Central memory CD8-positive, alpha-beta T cell (primary cell): ENCODE results near the gene ATG16L2.

ENCODE experiments used
- ATAC-seq: fragments of 150-1000 bp; cut with Tn5 transposase; replicated peaks from 2 replicates; pipeline ENCODE4 v1.10.0; 2022; ENCODE audit warnings: mild to moderate bottlenecking, moderate FRiP score, moderate number of reproducible peaks; ENCODE audit not compliant: poor library complexity, severe bottlenecking; ENCODE audit errors: extremely low read depth
- DNase-seq, 2 donors: peaks; one replicate each; pipeline ENCODE4 v3.0.0; 2021; ENCODE audit warnings: low spot score in 2 of 2
- H3K27ac Mint-ChIP-seq: one replicate; pipeline ENCODE4 v1.8.0; 2022; ENCODE audit warnings: low read depth, mild to moderate bottlenecking, moderate library complexity, mixed read lengths
- H3K27me3 Mint-ChIP-seq: one replicate; pipeline ENCODE4 v1.8.0; 2022; ENCODE audit warnings: mixed read lengths
- H3K36me3 Mint-ChIP-seq: one replicate; pipeline ENCODE4 v1.8.0; 2022; ENCODE audit warnings: mild to moderate bottlenecking, moderate library complexity, mixed read lengths; ENCODE audit not compliant: insufficient read depth
- H3K4me1 Mint-ChIP-seq: one replicate; pipeline ENCODE4 v1.8.0; 2022; ENCODE audit warnings: mixed read lengths
- H3K4me3 Mint-ChIP-seq: one replicate; pipeline ENCODE4 v1.8.0; 2022; ENCODE audit warnings: mild to moderate bottlenecking, moderate library complexity, mixed read lengths
- H3K9me3 Mint-ChIP-seq: one replicate; pipeline ENCODE4 v1.8.0; 2022; ENCODE audit warnings: mixed read lengths

The ATG16L2 gene

GRCh38 chr11:72775288-72776110 lies 38.7 kb upstream of the ATG16L2 start:
- Mint-ChIP-seq H3K4me3 (no peak overlapping the region), H3K27me3 (no peaks in the 10 kb centered on the region), H3K9me3 (no peaks in the 10 kb centered on the region), H3K27ac (no peak overlapping the region), H3K36me3 (no peaks in the 10 kb centered on the region), H3K4me1 (peaks cover 36% of the 10 kb centered on the region)
- ATAC-seq (no peak), DNase-seq (no peak)

- Mint-ChIP-seq H3K27ac (no peak overlapping the region), H3K4me1 (peaks cover 32% of the 10 kb centered on the region), H3K9me3 (no peaks in the 10 kb centered on the region), H3K27me3 (no peaks in the 10 kb centered on the region), H3K36me3 (peaks cover 2% of the 10 kb centered on the region), H3K4me3 (no peak overlapping the region)
- DNase-seq (no peak), ATAC-seq (no peak)
These were observed 37.9 kb upstream of the ATG16L2 start for GRCh38 chr11:72776117-72776843.

GRCh38 chr11:72776844-72777754 lies 37.1 kb upstream of the ATG16L2 start:
- Mint-ChIP-seq H3K27me3 (no peaks in the 10 kb centered on the region), H3K4me3 (no peak overlapping the region), H3K36me3 (peaks cover 2% of the 10 kb centered on the region), H3K9me3 (no peaks in the 10 kb centered on the region), H3K27ac (no peak overlapping the region), H3K4me1 (peaks cover 36% of the 10 kb centered on the region)
- no peak for DNase-seq
- no peak for ATAC-seq

- ATAC-seq = no peak
- no peaks in the 10 kb centered on the region for H3K27me3 Mint-ChIP-seq
- no peak overlapping the region for H3K27ac Mint-ChIP-seq
- H3K36me3 Mint-ChIP-seq = peaks cover 2% of the 10 kb centered on the region
- no peak overlapping the region for H3K4me3 Mint-ChIP-seq
- peaks cover 43% of the 10 kb centered on the region for H3K4me1 Mint-ChIP-seq
- no peak for DNase-seq
- no peaks in the 10 kb centered on the region for H3K9me3 Mint-ChIP-seq
These were observed 36.4 kb upstream of the ATG16L2 start for GRCh38 chr11:72777755-72778278.

GRCh38 chr11:72778535-72779494 lies 35.4 kb upstream of the ATG16L2 start:
- Mint-ChIP-seq H3K27ac (no peak overlapping the region), H3K4me3 (peak overlapping the region; percentile 59), H3K36me3 (peaks cover 2% of the 10 kb centered on the region), H3K4me1 (peaks cover 42% of the 10 kb centered on the region), H3K27me3 (no peaks in the 10 kb centered on the region), H3K9me3 (no peaks in the 10 kb centered on the region)
- ATAC-seq (no peak), DNase-seq (no peak)

GRCh38 chr11:72779495-72780128 lies 34.6 kb upstream of the ATG16L2 start:
- ATAC-seq (no peak), DNase-seq (no peak)
- peak overlapping the region; percentile 59 for H3K4me3 Mint-ChIP-seq
- H3K36me3 Mint-ChIP-seq = peaks cover 2% of the 10 kb centered on the region
- H3K9me3 Mint-ChIP-seq = no peaks in the 10 kb centered on the region
- peaks cover 40% of the 10 kb centered on the region for H3K4me1 Mint-ChIP-seq
- H3K27me3 Mint-ChIP-seq = no peaks in the 10 kb centered on the region
- no peak overlapping the region for H3K27ac Mint-ChIP-seq

- H3K9me3 Mint-ChIP-seq = no peaks in the 10 kb centered on the region
- ATAC-seq = no peak
- no peak for DNase-seq
- H3K27me3 Mint-ChIP-seq = no peaks in the 10 kb centered on the region
- H3K27ac Mint-ChIP-seq = no peak overlapping the region
- peaks cover 40% of the 10 kb centered on the region for H3K4me1 Mint-ChIP-seq
- peaks cover 2% of the 10 kb centered on the region for H3K36me3 Mint-ChIP-seq
- H3K4me3 Mint-ChIP-seq = peak overlapping the region; percentile 59
These were observed 33.7 kb upstream of the ATG16L2 start for GRCh38 chr11:72780296-72781062.

- Mint-ChIP-seq H3K36me3 (peaks cover 2% of the 10 kb centered on the region), H3K27me3 (no peaks in the 10 kb centered on the region), H3K4me3 (peak overlapping the region; percentile 59), H3K27ac (no peak overlapping the region), H3K9me3 (no peaks in the 10 kb centered on the region), H3K4me1 (peaks cover 38% of the 10 kb centered on the region)
- DNase-seq (no peak), ATAC-seq (no peak)
These were observed 33.2 kb upstream of the ATG16L2 start for GRCh38 chr11:72781063-72781312.

- Mint-ChIP-seq H3K4me3 (peak overlapping the region; percentile 77), H3K4me1 (peaks cover 33% of the 10 kb centered on the region), H3K36me3 (peaks cover 2% of the 10 kb centered on the region), H3K9me3 (no peaks in the 10 kb centered on the region), H3K27me3 (no peaks in the 10 kb centered on the region), H3K27ac (peak overlapping the region; percentile 63)
- DNase-seq (peak in 1 of 2 donors; percentile 26), ATAC-seq (peak; percentile 84)
These were observed 32.7 kb upstream of the ATG16L2 start for GRCh38 chr11:72781313-72782080.

- Mint-ChIP-seq H3K27ac (peak overlapping the region; percentile 63), H3K4me1 (peaks cover 29% of the 10 kb centered on the region), H3K9me3 (no peaks in the 10 kb centered on the region), H3K4me3 (peak overlapping the region; percentile 77), H3K36me3 (peaks cover 3% of the 10 kb centered on the region), H3K27me3 (no peaks in the 10 kb centered on the region)
- DNase-seq (no peak), ATAC-seq (peak; percentile 34)
These were observed 31.9 kb upstream of the ATG16L2 start for GRCh38 chr11:72782081-72782920.
